K562 (cell line): ENCODE data around the gene HOXB8. TPM values are rescaled to one million over a fixed set of nuclear protein-coding genes. Genes with fewer than 3 reads are reported as not detected.

ENCODE experiments used
- ATAC-seq: fragments of 200-7000 bp; cut with Tn5 transposase; 3 replicates; pipeline ENCODE4 v1.9.1; 2020; ENCODE audit warnings: moderate library complexity
- BruUV-seq: library from RNA; stranded (reverse); fragments of 400-500 nt; replicated peaks from 2 replicates; lab custom pipeline; 2021; lab: Mats Ljungman, UMichigan
- CTCF ChIA-PET: fragments of 300-600 bp; formaldehyde crosslinking; extraction: SDS; loops from one replicate; lab custom pipeline; 2021; ENCODE audit warnings: low intra/inter-chr PET ratio; lab: Yijun Ruan, JAX
- POLR2A ChIA-PET: fragments of 300-600, 350-650 bp; sonication (Branson Sonifier 250); formaldehyde crosslinking; extraction: SDS; loops from one replicate; lab custom pipeline; 2021; ENCODE audit warnings: antibody characterized with exemption, inconsistent platforms; lab: Yijun Ruan, JAX
- DNase-seq, 4 experiments: peaks; one replicate each; pipeline versions ENCODE4 v3.0.0 to v3.0.0-alpha.2; 2011 to 2018; ENCODE audit warnings: low spot score in 3 of 4, mixed read lengths in 3 of 4; ENCODE audit errors: extremely low read depth in 1 of 4
- FAIRE-seq: peaks from 2 replicates; lab custom pipeline; 2011; peaks lifted over from hg19 to GRCh38; lab: Jason Lieb, UNC
- H2AFZ ChIP-seq: 2 replicates; pipeline ENCODE4 v1.6.0; 2011; ENCODE audit warnings: low read depth, low read length, control low read depth, inconsistent platforms
- H3K27ac ChIP-seq: fragments of 200-600 bp; 3 replicates; pipeline ENCODE4 v1.8.0; 2011; ENCODE audit warnings: low read depth, mild to moderate bottlenecking, control low read depth, inconsistent platforms, low read length, moderate library complexity, mixed read lengths; ENCODE audit errors: extremely low read depth
- H3K27me3 ChIP-seq, 2 experiments: fragments of 300-600 bp in 1 of 2; 2 replicates in 1 of 2; 3 replicates in 1 of 2; pipeline versions ENCODE4 v1.6.0 to v1.8.0; 2011; ENCODE audit warnings: inconsistent platforms in 2 of 2, low read length in 2 of 2, mild to moderate bottlenecking in 1 of 2, mixed read lengths in 1 of 2, moderate library complexity in 1 of 2; ENCODE audit not compliant: control insufficient read depth in 2 of 2, insufficient read depth in 2 of 2
- H3K36me3 ChIP-seq: fragments of 300-600 bp; 3 replicates; pipeline ENCODE4 v1.8.0; 2011; ENCODE audit warnings: mild to moderate bottlenecking, low read length, inconsistent platforms; ENCODE audit not compliant: control insufficient read depth, insufficient read depth
- H3K4me1 ChIP-seq, 2 experiments: fragments of 200-600 bp in 1 of 2; replicated peaks in 1 of 2; 2 replicates in 1 of 2; 3 replicates in 1 of 2; pipeline versions ENCODE4 v1.5.1 to v1.8.0; 2011; ENCODE audit warnings: inconsistent platforms in 2 of 2, low read length in 2 of 2, mild to moderate bottlenecking in 1 of 2, mixed read lengths in 1 of 2, moderate library complexity in 1 of 2; ENCODE audit not compliant: control insufficient read depth in 2 of 2, insufficient read depth in 2 of 2
- H3K4me2 ChIP-seq: 2 replicates; pipeline ENCODE4 v1.6.1; 2011; ENCODE audit warnings: low read length, control low read depth, inconsistent platforms, mixed read lengths; ENCODE audit not compliant: insufficient read depth
- H3K4me3 ChIP-seq: fragments of 200-600 bp; sonication (generic), shearing (Covaris generic); 2 replicates; pipeline ENCODE4 v1.5.1; 2016; ENCODE audit warnings: control low read depth, inconsistent platforms
- H3K79me2 ChIP-seq: fragments of 200-600 bp; 3 replicates; pipeline ENCODE4 v1.8.0; 2011; ENCODE audit warnings: low read length, inconsistent platforms; ENCODE audit not compliant: control insufficient read depth, insufficient read depth
- H3K9ac ChIP-seq, 2 experiments: 2 replicates each; pipeline versions ENCODE4 v1.6.0 to v1.6.1; 2011; ENCODE audit warnings: low read depth in 2 of 2, low read length in 2 of 2, control low read depth in 1 of 2, inconsistent platforms in 1 of 2, mild to moderate bottlenecking in 1 of 2, mixed read lengths in 1 of 2; ENCODE audit not compliant: insufficient read depth in 1 of 2
- H3K9me1 ChIP-seq: one replicate; pipeline ENCODE4 v1.6.0; 2011; ENCODE audit warnings: inconsistent platforms, mild to moderate bottlenecking, low read length, moderate library complexity; ENCODE audit not compliant: control insufficient read depth, insufficient read depth
- H3K9me3 ChIP-seq: replicated peaks from 2 replicates; pipeline ENCODE4 v1.5.1; 2011; ENCODE audit warnings: low read depth, low read length, inconsistent platforms; ENCODE audit not compliant: control insufficient read depth, insufficient read depth
- H4K20me1 ChIP-seq: replicated peaks from 2 replicates; pipeline ENCODE4 v1.6.1; 2011; ENCODE audit warnings: low read length, inconsistent platforms, mixed read lengths; ENCODE audit not compliant: control insufficient read depth, insufficient read depth
- FOXJ2 ChIP-seq: fragments of 200-800 bp; sonication (Bioruptor generic); IDR thresholded peaks from 2 replicates; pipeline ENCODE4 v1.6.1; 2016; ENCODE audit warnings: missing genetic modification characterization, missing compliant biosample characterization
- LARP7 ChIP-seq: fragments of 450-650 bp; IDR thresholded peaks from 2 replicates; pipeline ENCODE4 v1.6.1; 2016
- PHF21A ChIP-seq: fragments of 450-650 bp; IDR thresholded peaks from 2 replicates; pipeline ENCODE4 v1.6.1; 2017; ENCODE audit warnings: low read depth, borderline replicate concordance
- RERE ChIP-seq: sonication (generic); formaldehyde crosslinking; IDR thresholded peaks from 2 replicates; pipeline ENCODE4 v1.8.0; 2023; ENCODE audit warnings: missing genetic modification reagents, mild to moderate bottlenecking, borderline replicate concordance
- YBX1 ChIP-seq: fragments of 450-650 bp; IDR thresholded peaks from 2 replicates; pipeline ENCODE4 v1.7.1; 2016; ENCODE audit warnings: mild to moderate bottlenecking
- ZNF639 ChIP-seq, 2 experiments: fragments of 200-800 bp in 1 of 2; sonication (Bioruptor generic) in 1 of 2; sonication (generic) in 1 of 2; formaldehyde crosslinking in 1 of 2; IDR thresholded peaks in 1 of 2; conservative IDR thresholded peaks in 1 of 2; 2 replicates each; pipeline versions ENCODE4 v1.5.0 to v1.6.1; 2016 to 2020; ENCODE audit warnings: missing compliant biosample characterization in 1 of 2, missing genetic modification characterization in 1 of 2, missing genetic modification reagents in 1 of 2
- ZNF785 ChIP-seq: fragments of 250-450 bp; sonication (Bioruptor Pico); IDR thresholded peaks from 2 replicates; pipeline ENCODE4 v1.4.0; 2020; ENCODE audit warnings: mild to moderate bottlenecking
- WGBS: fragments of 100-300 bp; shearing (Covaris generic); methylation state at CpG from one replicate; pipeline ENCODE4 v1.1.6; 2016; ENCODE audit warnings: low coverage, mixed read lengths; ENCODE audit not compliant: insufficient coverage; ENCODE audit errors: missing lambda C conversion rate; 5-methylcytosine and 5-hydroxymethylcytosine counted together
- in situ Hi-C: fragments of 300-500 bp; cut with MboI; formaldehyde crosslinking; loops from 4 replicates; pipeline ENCODE4 v1.15.0; 2018; ENCODE audit warnings: inconsistent platforms, mixed read lengths
- intact Hi-C: fragments of 100-400 bp; cut with micrococcal nuclease; formaldehyde crosslinking; loops from 2 replicates; pipeline ENCODE4 v1.14.2; 2022
- polyA plus RNA-seq, 8 experiments: library from polyadenylated mRNA; depleted of rRNA in 4 of 8; stranded (reverse) in 5 of 8; unstranded in 3 of 8; fragments of >200 nt; fragmentation: Nextera tagmentation in 2 of 8; fragmentation: Illumina TruSeq in 1 of 8; extraction: Ambion mirVana in 2 of 8; extraction: Trizol in 1 of 8; gene quantifications; 2 replicates each; pipeline versions ENCODE4 v1.2.1 to v1.2.3, GENCODE V29; 2011 to 2014; ENCODE audit warnings: inconsistent platforms in 1 of 8, missing spikeins in 1 of 8
- total RNA-seq, 7 experiments: library from RNA; depleted of rRNA in 6 of 7; stranded (reverse); fragments of >200 nt in 6 of 7; fragmentation: Illumina TruSeq in 2 of 7; extraction: Trizol in 2 of 7; gene quantifications; 2 replicates each; pipeline versions ENCODE4 v1.2.1 to v1.2.3, GENCODE V29; 2011 to 2021; ENCODE audit warnings: low replicate concordance in 1 of 7
- TF ChIP-seq, protein P1 (sequence below): sonication (generic); formaldehyde crosslinking; IDR thresholded peaks from 2 replicates; pipeline ENCODE4 v1.8.0; 2022; ENCODE audit warnings: mild to moderate bottlenecking, missing genetic modification reagents
- TF ChIP-seq, protein P2 (sequence below): fragments of 450-650 bp; IDR thresholded peaks from 2 replicates; pipeline ENCODE4 v1.6.1; 2017; ENCODE audit warnings: antibody characterized with exemption

HOXB8 gene
- total and polyA plus RNA-seq, 9 of the 15 experiments (the other 6 are each of a cell fraction or from before 2014, with no cell fraction given), result 0.52 to 23.8 (median 3.6) TPM

DNA sequence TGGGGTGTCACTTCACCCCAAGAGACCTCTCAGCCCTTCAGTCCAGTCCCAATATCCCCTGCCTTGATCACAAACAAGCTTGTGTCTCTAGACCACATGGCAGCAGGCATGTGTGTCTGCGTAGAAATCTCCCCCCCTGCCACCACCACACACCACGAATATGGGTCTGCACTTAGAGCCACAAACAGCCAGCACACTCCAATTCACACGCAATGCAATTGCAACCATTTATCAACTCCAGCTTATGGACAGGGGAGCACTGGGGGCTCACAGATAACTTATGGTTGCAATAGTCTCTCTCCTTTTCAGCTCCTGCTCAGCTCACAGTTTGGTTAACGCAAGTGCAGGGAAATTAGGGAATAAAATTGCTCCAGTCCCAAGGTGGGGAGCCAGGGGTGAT lies 8.5 kb upstream of the HOXB8 start (continued):
- TF ChIP-seq ZNF639 (CRISPR knock-in tag; conservative IDR thresholded peaks at IDR 0.05 in 1 of 2, IDR thresholded peaks at IDR 0.05 in 1 of 2), result no peak
- TF ChIP-seq FOXJ2 (tag), result no peak

GRCh38 chr17:48622857-48623256 lies 7.8 kb upstream of the HOXB8 start:
- POLR2A ChIA-PET, result interaction anchor here (0.6 to 3.3 kb wide), 12 partner anchors 9 to 515 kb away, joined by 3 to 21 read pairs (median 4); partner anchors contain the start of gene SNX11
- 64% methylated on average over 11 of the region's 11 CpGs for WGBS
- ATAC-seq (no peak), FAIRE-seq (no peak)
- CTCF ChIA-PET, result no interaction called here
- in situ Hi-C loops (loop anchor here (10.0 kb wide), 1 partner anchor 588 kb away; the partner anchor contains the start of gene COPZ2), intact Hi-C loops (no loop called here)
- Histone ChIP-seq H3K4me2 (peak overlapping the region; percentile 65), H3K79me2 (peaks cover 90% of the 10 kb centered on the region), H4K20me1 (peaks cover 51% of the 10 kb centered on the region), H3K27me3 (no peaks in the 10 kb centered on the region), H3K9ac (peak overlapping the region; percentile 87 to 100; a peak in 3 of 4 replicates), H3K4me3 (peak overlapping the region; percentile 97), H3K36me3 (peaks cover 51% of the 10 kb centered on the region), H3K9me3 (no peaks in the 10 kb centered on the region), H3K27ac (peak overlapping the region; percentile 99; the same call in 1 of the 3 replicates), H3K4me1 (peaks cover 50 to 67% of the 10 kb centered on the region in 2 experiments), H3K9me1 (no peaks in the 10 kb centered on the region)
- no TSS peak for BruUV-seq
- TF ChIP-seq YBX1 (no peak), ZNF785 (no peak), PHF21A (no peak), RERE (CRISPR knock-in tag) (0 out of 2 replicates have a peak, but pooled peaks have one; percentile 7), LARP7 (no peak)
- TF ChIP-seq, protein P1, sequence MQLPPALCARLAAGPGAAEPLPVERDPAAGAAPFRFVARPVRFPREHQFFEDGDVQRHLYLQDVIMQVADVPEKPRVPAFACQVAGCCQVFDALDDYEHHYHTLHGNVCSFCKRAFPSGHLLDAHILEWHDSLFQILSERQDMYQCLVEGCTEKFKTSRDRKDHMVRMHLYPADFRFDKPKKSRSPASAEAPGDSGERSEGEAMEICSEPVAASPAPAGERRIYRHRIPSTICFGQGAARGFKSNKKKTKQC (CRISPR knock-in tag), result 0 out of 2 replicates have a peak, but pooled peaks have one; percentile 17
- TF ChIP-seq, protein P2, sequence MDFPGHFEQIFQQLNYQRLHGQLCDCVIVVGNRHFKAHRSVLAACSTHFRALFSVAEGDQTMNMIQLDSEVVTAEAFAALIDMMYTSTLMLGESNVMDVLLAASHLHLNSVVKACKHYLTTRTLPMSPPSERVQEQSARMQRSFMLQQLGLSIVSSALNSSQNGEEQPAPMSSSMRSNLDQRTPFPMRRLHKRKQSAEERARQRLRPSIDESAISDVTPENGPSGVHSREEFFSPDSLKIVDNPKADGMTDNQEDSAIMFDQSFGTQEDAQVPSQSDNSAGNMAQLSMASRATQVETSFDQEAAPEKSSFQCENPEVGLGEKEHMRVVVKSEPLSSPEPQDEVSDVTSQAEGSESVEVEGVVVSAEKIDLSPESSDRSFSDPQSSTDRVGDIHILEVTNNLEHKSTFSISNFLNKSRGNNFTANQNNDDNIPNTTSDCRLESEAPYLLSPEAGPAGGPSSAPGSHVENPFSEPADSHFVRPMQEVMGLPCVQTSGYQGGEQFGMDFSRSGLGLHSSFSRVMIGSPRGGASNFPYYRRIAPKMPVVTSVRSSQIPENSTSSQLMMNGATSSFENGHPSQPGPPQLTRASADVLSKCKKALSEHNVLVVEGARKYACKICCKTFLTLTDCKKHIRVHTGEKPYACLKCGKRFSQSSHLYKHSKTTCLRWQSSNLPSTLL, result no peak
- TF ChIP-seq, all 486 proteins: peak for 2
- no peak overlapping the region for H2AFZ ChIP-seq
- no peak for DNase-seq
